Spleen (tissue), 11 donors: ENCODE data around the gene FBXW8. TPM values are rescaled to one million over a fixed set of nuclear protein-coding genes. Genes with fewer than 3 reads are reported as not detected.

Experiments
- DNase-seq: peaks from one replicate; pipeline ENCODE4 v3.0.0-alpha.2; 2020
- H3K27ac ChIP-seq, 8 donors: fragments of 200-600 bp; sonication (generic) in 7 of 8; 1 replicate in 4 of 8; 2 replicates in 4 of 8; pipeline versions ENCODE4 v1.5.0 to v1.8.0; 2016 to 2021; ENCODE audit warnings: inconsistent platforms in 4 of 8, mild to moderate bottlenecking in 4 of 8, moderate library complexity in 1 of 8
- H3K27me3 ChIP-seq, 7 donors: fragments of 200-600 bp; sonication (generic) in 6 of 7; replicated peaks in 1 of 7; 1 replicate in 4 of 7; 2 replicates in 3 of 7; pipeline versions ENCODE4 v1.5.0 to v1.8.0; 2016 to 2021; ENCODE audit warnings: inconsistent platforms in 3 of 7, mild to moderate bottlenecking in 1 of 7
- H3K36me3 ChIP-seq, 6 donors: fragments of 200-600 bp; sonication (generic) in 5 of 6; 1 replicate in 4 of 6; 2 replicates in 2 of 6; pipeline versions ENCODE4 v1.5.0 to v1.8.0; 2016 to 2021; ENCODE audit warnings: inconsistent platforms in 2 of 6
- H3K4me1 ChIP-seq, 6 donors: fragments of 200-600 bp; sonication (generic) in 5 of 6; 1 replicate in 3 of 6; 2 replicates in 3 of 6; pipeline versions ENCODE4 v1.5.0 to v1.8.0; 2016 to 2021; ENCODE audit warnings: inconsistent platforms in 3 of 6
- H3K4me3 ChIP-seq, 8 donors: fragments of 200-600 bp; sonication (generic) in 7 of 8; 1 replicate in 4 of 8; 2 replicates in 4 of 8; pipeline versions ENCODE4 v1.5.0 to v1.8.0; 2016 to 2021; ENCODE audit warnings: inconsistent platforms in 4 of 8, mild to moderate bottlenecking in 4 of 8, moderate library complexity in 2 of 8
- H3K9me3 ChIP-seq, 8 donors: fragments of 200-600 bp; sonication (generic) in 7 of 8; 1 replicate in 4 of 8; 2 replicates in 4 of 8; pipeline versions ENCODE4 v1.5.0 to v1.8.0; 2016 to 2021; ENCODE audit warnings: inconsistent platforms in 4 of 8
- CTCF ChIP-seq, 11 experiments: fragments of 200-600 bp in 7 of 11; fragments of 450-650 bp in 4 of 11; sonication (generic) in 4 of 11; IDR thresholded peaks in 8 of 11; conservative IDR thresholded peaks in 3 of 11; 1 replicate in 7 of 11; 2 replicates in 4 of 11; pipeline versions ENCODE4 v1.4.0 to v1.8.0; 2016 to 2021; ENCODE audit warnings: antibody characterized with exemption in 11 of 11, inconsistent platforms in 4 of 11, mild to moderate bottlenecking in 1 of 11
- POLR2A ChIP-seq, 3 donors: fragments of 450-650 bp; IDR thresholded peaks; one replicate each; pipeline ENCODE4 v1.5.1; 2017; ENCODE audit warnings: antibody characterized with exemption in 3 of 3, mild to moderate bottlenecking in 1 of 3
- POLR2AphosphoS5 ChIP-seq, 3 donors: sonication (generic); formaldehyde crosslinking; IDR thresholded peaks; one replicate each; pipeline ENCODE4 v1.5.1; 2017; ENCODE audit warnings: antibody characterized with exemption in 3 of 3
- WGBS, 5 donors: extraction: QIAGEN DNeasy Blood & Tissue Kit in 3 of 5; methylation state at CpG; one replicate each; pipeline versions ENCODE4 v1.1.5 to v1.1.7; 2013 to 2018; 5-methylcytosine and 5-hydroxymethylcytosine counted together
- intact Hi-C: fragments of 100-400 bp; cut with DNase I; formaldehyde crosslinking; loops from one replicate; pipeline ENCODE4 v1.15.0; 2023; ENCODE audit warnings: low total_unique reads
- polyA plus RNA-seq, 3 donors: library from polyadenylated mRNA; stranded (reverse); fragments of 200-250 nt; gene quantifications; one replicate each; pipeline ENCODE4 v1.2.1, GENCODE V29; 2013
- total RNA-seq, 7 donors: library from RNA; depleted of rRNA in 3 of 7; stranded (reverse); fragments of >200 nt in 3 of 7; fragmentation: NEBNext Ultra II Directional in 4 of 7; extraction: Animal tissue kit (Norgen Biotek cat#: 25700) in 4 of 7; gene quantifications; one replicate each; pipeline versions ENCODE4 v1.1.0 to v1.2.1, GENCODE V29; 2016 to 2021
- donor health status: healthy with polysubstance abuse.
- donor health status: DM: no; HTN: no; CAD: no; lungs with moderate emphysema.
- donor health status: DM: no; HTN: no; CAD: no.
- donor health status: Bipolar disorder and iron deficiency.
- donor health status: healthy.
- donor health status: DM: no; HTN: no; CAD: no.
- donor health status: DM: yes; HTN: yes; CAD: no.

The FBXW8 gene
- total and polyA plus RNA-seq, 10 donors, result 2.2 to 17.3 (median 11.8) TPM

- WGBS, 5 donors, result 58 to 85% (median 74%) methylated on average over 11 to 13 of the region's 13 CpGs
- peak overlapping the region in 1 of 8 donors; percentile 12 for H3K27ac ChIP-seq
- intact Hi-C loops, result no loop called here
Measured at GRCh38 chr12:117044790-117045159, 134.0 kb downstream of the FBXW8 start.

GRCh38 chr12:117045160-117046010 is 134.6 kb downstream of the FBXW8 start:
- intact Hi-C loops, result no loop called here
- no peak for DNase-seq
- peaks cover 0 to 70% (median 28%) of the 10 kb centered on the region in 6 donors for H3K4me1 ChIP-seq
- no peak for TF ChIP-seq CTCF (IDR thresholded peaks at IDR 0.05 in 8 of 11, conservative IDR thresholded peaks at IDR 0.05 in 3 of 11)
- no peak for TF ChIP-seq POLR2A (IDR thresholded peaks at IDR 0.05)
- no peak for TF ChIP-seq POLR2AphosphoS5 (IDR thresholded peaks at IDR 0.05)
- peak overlapping the region in 2 of 8 donors; percentile 12 to 28 for H3K27ac ChIP-seq
- peaks cover 0 to 25% (median 0%) of the 10 kb centered on the region in 6 donors for H3K36me3 ChIP-seq
- no peaks in the 10 kb centered on the region for H3K27me3 ChIP-seq
- no peaks in the 10 kb centered on the region for H3K9me3 ChIP-seq
- peak overlapping the region in 1 of 8 donors; percentile 41 for H3K4me3 ChIP-seq
- 18 to 32% (median 22%) methylated on average over 23 of the region's 23 CpGs for WGBS, 5 donors

More at GRCh38 chr12:117044790-117045159, 134.0 kb downstream of the FBXW8 start:
- TF ChIP-seq POLR2A (IDR thresholded peaks at IDR 0.05) (no peak), POLR2AphosphoS5 (IDR thresholded peaks at IDR 0.05) (no peak), CTCF (IDR thresholded peaks at IDR 0.05 in 8 of 11, conservative IDR thresholded peaks at IDR 0.05 in 3 of 11) (no peak)
- H3K4me1 ChIP-seq, result peaks cover 0 to 76% (median 28%) of the 10 kb centered on the region in 6 donors
- H3K36me3 ChIP-seq, result peaks cover 0 to 25% (median 0%) of the 10 kb centered on the region in 6 donors
- H3K4me3 ChIP-seq, result peak overlapping the region in 1 of 8 donors; percentile 41
- no peaks in the 10 kb centered on the region for H3K9me3 ChIP-seq
- DNase-seq, result no peak
- no peaks in the 10 kb centered on the region for H3K27me3 ChIP-seq

GRCh38 chr12:117046011-117046369 is 135.2 kb downstream of the FBXW8 start:
- peaks cover 0 to 25% (median 0%) of the 10 kb centered on the region in 6 donors for H3K36me3 ChIP-seq
- intact Hi-C loops, result no loop called here
- 46 to 70% (median 52%) methylated on average over 6 of the region's 6 CpGs for WGBS, 5 donors
- DNase-seq, result no peak
- TF ChIP-seq CTCF (IDR thresholded peaks at IDR 0.05 in 8 of 11, conservative IDR thresholded peaks at IDR 0.05 in 3 of 11) (no peak), POLR2A (IDR thresholded peaks at IDR 0.05) (no peak), POLR2AphosphoS5 (IDR thresholded peaks at IDR 0.05) (no peak)
- peaks cover 0 to 70% (median 26%) of the 10 kb centered on the region in 6 donors for H3K4me1 ChIP-seq
- H3K9me3 ChIP-seq, result no peaks in the 10 kb centered on the region
- no peak overlapping the region for H3K4me3 ChIP-seq
- H3K27me3 ChIP-seq, result no peaks in the 10 kb centered on the region
- H3K27ac ChIP-seq, result peak overlapping the region in 1 of 8 donors; percentile 28

- 92 to 94% (median 93%) methylated on average over 25 to 27 of the region's 27 CpGs for WGBS, 5 donors
- intact Hi-C loops, result no loop called here
Measured at GRCh38 chr12:117046425-117046824, 135.7 kb downstream of the FBXW8 start.

More at GRCh38 chr12:117046425-117046824, 135.7 kb downstream of the FBXW8 start:
- H3K4me1 ChIP-seq, result peaks cover 0 to 72% (median 25%) of the 10 kb centered on the region in 6 donors
- DNase-seq, result no peak
- H3K27me3 ChIP-seq, result no peaks in the 10 kb centered on the region
- H3K27ac ChIP-seq, result no peak overlapping the region
- TF ChIP-seq POLR2AphosphoS5 (IDR thresholded peaks at IDR 0.05), result no peak
- no peak for TF ChIP-seq CTCF (IDR thresholded peaks at IDR 0.05 in 8 of 11, conservative IDR thresholded peaks at IDR 0.05 in 3 of 11)
- TF ChIP-seq POLR2A (IDR thresholded peaks at IDR 0.05), result no peak
- no peaks in the 10 kb centered on the region for H3K9me3 ChIP-seq
- no peak overlapping the region for H3K4me3 ChIP-seq
- H3K36me3 ChIP-seq, result peaks cover 0 to 25% (median 0%) of the 10 kb centered on the region in 6 donors
